ENCODE data around the gene KRTAP10-5. TPM values are rescaled to one million over a fixed set of nuclear protein-coding genes. Genes with fewer than 3 reads are reported as not detected.

The KRTAP10-5 gene
- total RNA-seq, 1 donor from 2014 or later, result not detected

DNA sequence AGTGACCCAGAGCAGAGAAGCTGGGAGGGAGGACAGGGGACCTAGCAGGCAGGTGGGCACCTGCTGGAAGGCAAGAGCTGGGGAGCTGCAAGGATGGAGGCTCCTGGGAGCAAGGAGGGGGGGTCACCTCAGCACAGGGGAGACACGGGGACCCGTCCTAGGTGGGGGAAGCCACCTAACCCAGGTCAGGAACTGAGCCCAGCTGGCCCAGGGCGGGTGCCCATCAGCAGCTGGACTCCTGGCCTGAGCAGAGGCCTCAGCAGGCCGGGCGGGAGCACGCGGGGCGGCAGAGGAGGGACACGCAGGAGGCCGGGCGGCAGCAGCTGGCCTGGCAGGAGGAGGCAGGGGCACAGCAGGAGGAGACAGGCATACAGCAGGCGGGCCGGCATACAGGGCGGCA, 41.4 kb downstream of the KRTAP10-5 start:
- Mint-ChIP-seq H3K36me3 (no peaks in the 10 kb centered on the region), H3K27me3 (ENCODE audit: low read depth) (no peaks in the 10 kb centered on the region), H3K27ac (no peak overlapping the region), H3K4me3 (no peak overlapping the region), H3K4me1 (no peaks in the 10 kb centered on the region), H3K9me3 (peaks cover 5% of the 10 kb centered on the region)
- TF ChIP-seq, protein P1, sequence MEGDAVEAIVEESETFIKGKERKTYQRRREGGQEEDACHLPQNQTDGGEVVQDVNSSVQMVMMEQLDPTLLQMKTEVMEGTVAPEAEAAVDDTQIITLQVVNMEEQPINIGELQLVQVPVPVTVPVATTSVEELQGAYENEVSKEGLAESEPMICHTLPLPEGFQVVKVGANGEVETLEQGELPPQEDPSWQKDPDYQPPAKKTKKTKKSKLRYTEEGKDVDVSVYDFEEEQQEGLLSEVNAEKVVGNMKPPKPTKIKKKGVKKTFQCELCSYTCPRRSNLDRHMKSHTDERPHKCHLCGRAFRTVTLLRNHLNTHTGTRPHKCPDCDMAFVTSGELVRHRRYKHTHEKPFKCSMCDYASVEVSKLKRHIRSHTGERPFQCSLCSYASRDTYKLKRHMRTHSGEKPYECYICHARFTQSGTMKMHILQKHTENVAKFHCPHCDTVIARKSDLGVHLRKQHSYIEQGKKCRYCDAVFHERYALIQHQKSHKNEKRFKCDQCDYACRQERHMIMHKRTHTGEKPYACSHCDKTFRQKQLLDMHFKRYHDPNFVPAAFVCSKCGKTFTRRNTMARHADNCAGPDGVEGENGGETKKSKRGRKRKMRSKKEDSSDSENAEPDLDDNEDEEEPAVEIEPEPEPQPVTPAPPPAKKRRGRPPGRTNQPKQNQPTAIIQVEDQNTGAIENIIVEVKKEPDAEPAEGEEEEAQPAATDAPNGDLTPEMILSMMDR (IDR thresholded peaks at IDR 0.05; ENCODE audit: unreplicated experiment), result no peak
- no peak for DNase-seq (ENCODE audit: low spot score in 2 of 2, unreplicated experiment in 2 of 2)

DNA sequence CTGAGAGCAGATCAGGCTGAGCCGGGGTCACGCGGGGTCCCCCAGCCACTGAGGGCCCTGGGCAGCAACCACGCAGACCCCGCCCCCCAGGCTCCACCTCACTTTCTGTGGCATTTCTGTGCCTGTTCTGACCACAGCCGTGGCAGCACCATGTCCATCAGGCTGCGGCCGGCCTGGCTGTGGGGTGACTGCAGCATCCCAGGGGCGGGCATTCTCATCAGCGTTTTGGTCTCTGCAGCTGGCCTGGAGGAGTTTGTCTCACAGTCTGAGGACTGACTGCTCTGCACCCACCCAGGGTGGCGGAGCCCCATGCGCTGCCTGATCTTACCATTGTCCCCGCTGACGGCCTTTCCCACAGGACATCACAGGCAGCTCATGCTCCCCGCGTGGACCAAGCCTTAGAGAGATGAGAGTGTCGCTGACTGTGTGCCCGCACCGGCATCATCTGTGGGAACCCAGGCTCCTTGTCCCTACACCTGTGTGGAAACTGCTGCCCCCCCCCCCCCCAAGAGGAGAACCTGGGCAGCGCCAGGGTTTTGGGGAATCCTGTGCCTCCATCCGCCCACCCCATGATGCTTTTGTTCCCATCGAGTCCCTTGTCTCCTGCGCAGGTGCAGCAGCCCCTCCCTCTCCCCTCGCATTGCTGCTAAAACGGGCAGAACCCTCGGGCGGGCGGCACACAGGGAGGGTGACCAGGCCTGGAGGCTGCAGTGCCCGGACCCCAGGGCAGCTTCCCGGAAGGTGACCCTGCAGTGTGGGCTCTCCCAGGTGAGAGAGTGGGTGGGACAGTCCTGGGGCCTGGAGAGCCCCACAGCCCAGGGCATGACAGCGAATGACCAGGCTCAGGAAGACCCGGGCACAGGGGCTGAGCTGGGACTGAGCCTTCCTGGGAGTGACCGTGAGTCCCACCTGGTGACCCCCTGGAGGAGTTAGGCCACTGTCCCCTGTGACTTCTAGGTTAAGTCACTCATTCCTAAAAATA, 42.2 kb downstream of the KRTAP10-5 start:
- TF ChIP-seq, protein P1 (IDR thresholded peaks at IDR 0.05; ENCODE audit: unreplicated experiment), result no peak
- Mint-ChIP-seq H3K27ac (no peak overlapping the region), H3K4me1 (no peaks in the 10 kb centered on the region), H3K4me3 (no peak overlapping the region), H3K9me3 (peaks cover 5% of the 10 kb centered on the region), H3K27me3 (ENCODE audit: low read depth) (no peaks in the 10 kb centered on the region), H3K36me3 (no peaks in the 10 kb centered on the region)
- DNase-seq (ENCODE audit: low spot score in 2 of 2, unreplicated experiment in 2 of 2), result peak in 1 of 2 experiments; percentile 25

DNA sequence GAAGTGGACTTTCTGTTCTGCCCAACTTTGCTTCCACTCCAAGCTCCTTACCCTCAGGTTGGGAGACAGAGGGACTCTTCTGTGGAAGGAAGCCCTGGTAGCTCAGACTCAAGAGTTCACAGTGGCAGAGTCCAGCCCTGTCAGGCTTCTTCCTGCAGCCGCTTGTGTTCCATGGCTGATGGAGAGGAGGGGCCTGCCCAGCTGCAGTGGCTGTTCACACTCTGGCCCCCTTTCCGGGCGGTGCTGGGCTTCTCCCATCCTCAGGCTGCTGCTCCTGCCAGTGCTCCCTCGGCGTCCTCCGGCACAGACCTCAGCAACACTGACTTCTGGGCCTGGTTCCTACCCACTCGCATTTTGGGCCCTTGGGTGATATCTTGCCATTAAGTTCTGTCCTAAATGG, 44.4 kb downstream of the KRTAP10-5 start:
- Mint-ChIP-seq H3K4me3 (no peak overlapping the region), H3K27ac (no peak overlapping the region), H3K27me3 (ENCODE audit: low read depth) (no peaks in the 10 kb centered on the region), H3K4me1 (no peaks in the 10 kb centered on the region), H3K36me3 (no peaks in the 10 kb centered on the region), H3K9me3 (peaks cover 5% of the 10 kb centered on the region)
- TF ChIP-seq, protein P1 (IDR thresholded peaks at IDR 0.05; ENCODE audit: unreplicated experiment), result no peak
- peak in 1 of 2 experiments; percentile 30 for DNase-seq (ENCODE audit: low spot score in 2 of 2, unreplicated experiment in 2 of 2)

GRCh38 chr21:44534688-44535087, 45.7 kb downstream of the KRTAP10-5 start:
- H3K36me3 Mint-ChIP-seq, result no peaks in the 10 kb centered on the region
- H3K27ac Mint-ChIP-seq, result no peak overlapping the region
- H3K9me3 Mint-ChIP-seq, result peaks cover 5% of the 10 kb centered on the region
- no peak for DNase-seq (ENCODE audit: low spot score in 2 of 2, unreplicated experiment in 2 of 2)
- TF ChIP-seq, protein P1 (IDR thresholded peaks at IDR 0.05; ENCODE audit: unreplicated experiment), result no peak
- H3K27me3 Mint-ChIP-seq (ENCODE audit: low read depth), result no peaks in the 10 kb centered on the region
- H3K4me1 Mint-ChIP-seq, result no peaks in the 10 kb centered on the region
- H3K4me3 Mint-ChIP-seq, result no peak overlapping the region

GRCh38 chr21:44533891-44534627, 46.3 kb downstream of the KRTAP10-5 start:
- no peaks in the 10 kb centered on the region for H3K27me3 Mint-ChIP-seq (ENCODE audit: low read depth)
- peaks cover 5% of the 10 kb centered on the region for H3K9me3 Mint-ChIP-seq
- TF ChIP-seq, protein P1 (IDR thresholded peaks at IDR 0.05; ENCODE audit: unreplicated experiment), result no peak
- H3K36me3 Mint-ChIP-seq, result no peaks in the 10 kb centered on the region
- DNase-seq (ENCODE audit: low spot score in 2 of 2, unreplicated experiment in 2 of 2), result no peak
- H3K4me3 Mint-ChIP-seq, result no peak overlapping the region
- H3K4me1 Mint-ChIP-seq, result no peaks in the 10 kb centered on the region
- no peak overlapping the region for H3K27ac Mint-ChIP-seq

All from mesothelial cell of epicardium (in vitro differentiated cells).